SJCRH30 (cell line): ENCODE measurements around the gene NSD2. TPM values are rescaled to one million over a fixed set of nuclear protein-coding genes. Genes with fewer than 3 reads are reported as not detected.
"Not testable (repeated sequence)": the region's sequence is repeated elsewhere in the genome, so short reads cannot be mapped to it uniquely, and the experiment has no call there.

Source experiments
- DNase-seq, 2 experiments: peaks; one replicate each; pipeline ENCODE4 v3.0.0-alpha.2; 2015 to 2020
- H3K27ac ChIP-seq: fragments of 250-450 bp; sonication (Bioruptor Pico); 2 replicates; pipeline ENCODE4 v1.5.1; 2020; ENCODE audit warnings: mild to moderate bottlenecking, moderate library complexity
- H3K27me3 ChIP-seq: fragments of 250-450 bp; sonication (Bioruptor Pico); 2 replicates; pipeline ENCODE4 v1.5.1; 2020; ENCODE audit warnings: mild to moderate bottlenecking, moderate library complexity
- H3K36me3 ChIP-seq: fragments of 250-450 bp; sonication (Bioruptor Pico); 2 replicates; pipeline ENCODE4 v1.5.1; 2020; ENCODE audit warnings: mild to moderate bottlenecking, moderate library complexity
- H3K4me1 ChIP-seq: fragments of 250-450 bp; sonication (Bioruptor Pico); 2 replicates; pipeline ENCODE4 v1.5.1; 2020; ENCODE audit warnings: mild to moderate bottlenecking, moderate library complexity
- H3K4me3 ChIP-seq: fragments of 250-450 bp; sonication (Bioruptor Pico); 2 replicates; pipeline ENCODE4 v1.5.1; 2020; ENCODE audit warnings: mild to moderate bottlenecking, moderate library complexity
- H3K9me3 ChIP-seq: fragments of 250-450 bp; sonication (Bioruptor Pico); replicated peaks from 2 replicates; pipeline ENCODE4 v1.5.1; 2020; ENCODE audit warnings: mild to moderate bottlenecking, moderate library complexity
- total RNA-seq: library from RNA; depleted of rRNA; stranded (reverse); fragments of >200 nt; shearing (Covaris generic); gene quantifications from 2 replicates; pipeline ENCODE4 v1.2.3, GENCODE V29; 2014

NSD2 gene
- total RNA-seq, 1 experiment from 2014 or later = 138 TPM

- Histone ChIP-seq H3K27ac (no peak overlapping the region), H3K36me3 (peaks cover 50% of the 10 kb centered on the region), H3K9me3 (no peaks in the 10 kb centered on the region), H3K4me1 (no peaks in the 10 kb centered on the region), H3K4me3 (no peak overlapping the region), H3K27me3 (no peaks in the 10 kb centered on the region)
- no peak for DNase-seq
Measured at GRCh38 chr4:1834047-1834775, 37.0 kb upstream of the NSD2 start.

DNA sequence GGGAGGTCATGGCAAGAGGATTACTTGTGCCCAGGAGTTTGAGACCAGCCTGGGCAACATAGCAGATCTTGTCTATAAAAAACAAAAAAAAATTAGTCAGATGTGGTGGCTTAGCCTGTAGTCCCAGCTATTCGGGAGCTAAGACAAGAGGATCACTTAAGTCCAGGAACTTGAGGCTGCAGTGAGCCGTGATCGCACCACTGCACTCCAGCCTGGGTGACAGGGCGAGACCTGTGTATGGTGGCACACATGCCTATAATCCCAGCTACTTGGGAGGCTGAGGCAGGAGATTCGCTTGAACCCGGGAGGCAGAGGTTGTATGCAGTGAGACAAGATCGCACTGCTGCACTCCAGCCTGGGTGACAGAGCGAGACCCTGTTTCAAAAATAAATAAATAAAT is 35.4 kb upstream of the NSD2 start:
- not testable (repeated sequence) for H3K27ac ChIP-seq, H3K9me3 ChIP-seq, H3K4me1 ChIP-seq, DNase-seq, H3K27me3 ChIP-seq, H3K4me3 ChIP-seq
- H3K36me3 ChIP-seq = peaks cover 56% of the 10 kb centered on the region

- Histone ChIP-seq H3K9me3 (no peaks in the 10 kb centered on the region), H3K27ac (no peak overlapping the region), H3K36me3 (peaks cover 52% of the 10 kb centered on the region), H3K4me3 (no peak overlapping the region), H3K27me3 (no peaks in the 10 kb centered on the region), H3K4me1 (no peaks in the 10 kb centered on the region)
- no peak for DNase-seq
Measured at GRCh38 chr4:1836650-1837049, 34.5 kb upstream of the NSD2 start.

DNA sequence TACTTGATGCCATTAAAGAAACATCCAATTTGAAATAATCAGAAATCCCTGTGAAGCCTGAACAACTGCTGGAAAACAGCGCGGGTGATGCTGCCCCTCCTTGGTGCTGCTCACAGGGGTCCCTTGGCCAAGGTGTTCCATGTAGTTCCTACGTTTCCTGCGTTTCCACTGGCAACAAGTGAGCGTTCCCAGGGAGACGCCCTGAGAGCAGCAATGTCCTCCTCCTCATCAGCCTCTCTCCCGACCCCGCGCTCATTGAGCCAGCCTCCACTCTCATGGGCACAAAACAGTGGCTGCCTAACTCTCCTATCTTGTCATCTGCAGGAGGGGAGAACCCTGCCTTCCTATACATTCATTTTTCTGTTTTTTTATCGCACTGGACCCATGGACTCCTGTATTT is 34.1 kb upstream of the NSD2 start:
- H3K4me1 ChIP-seq = no peaks in the 10 kb centered on the region
- H3K36me3 ChIP-seq = peaks cover 51% of the 10 kb centered on the region
- no peak for DNase-seq

DNA sequence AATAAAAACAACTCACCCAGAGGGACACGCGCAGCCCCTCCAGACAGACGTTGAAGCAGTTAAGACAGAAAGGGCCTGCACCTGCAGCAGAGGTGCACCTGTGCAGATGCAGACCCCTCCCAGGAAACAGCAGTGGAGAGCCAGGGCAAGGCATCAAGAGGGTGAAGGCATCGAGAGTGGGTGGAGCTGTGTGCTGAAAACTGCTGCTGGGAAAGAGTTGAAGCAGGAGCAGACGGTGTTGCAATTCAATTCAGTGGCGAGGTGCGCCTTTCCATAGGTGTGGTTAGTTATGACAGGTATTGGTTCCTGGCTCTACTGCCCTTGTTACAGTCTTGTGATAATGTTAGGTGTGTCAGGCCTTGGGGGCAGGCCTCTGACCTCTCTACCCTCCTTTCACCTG is 31.9 kb upstream of the NSD2 start:
- H3K27ac ChIP-seq = no peak overlapping the region
- H3K27me3 ChIP-seq = no peaks in the 10 kb centered on the region
- DNase-seq = no peak
- H3K4me3 ChIP-seq = no peak overlapping the region
- H3K36me3 ChIP-seq = peaks cover 40% of the 10 kb centered on the region
- H3K9me3 ChIP-seq = no peaks in the 10 kb centered on the region
- H3K4me1 ChIP-seq = no peaks in the 10 kb centered on the region

More for the DNA sequence above, 34.1 kb upstream of the NSD2 start:
- no peak overlapping the region for H3K4me3 ChIP-seq
- no peaks in the 10 kb centered on the region for H3K9me3 ChIP-seq
- H3K27ac ChIP-seq = no peak overlapping the region
- H3K27me3 ChIP-seq = no peaks in the 10 kb centered on the region

- no peaks in the 10 kb centered on the region for H3K9me3 ChIP-seq
Measured at GRCh38 chr4:1841201-1841886, 29.8 kb upstream of the NSD2 start.

DNA sequence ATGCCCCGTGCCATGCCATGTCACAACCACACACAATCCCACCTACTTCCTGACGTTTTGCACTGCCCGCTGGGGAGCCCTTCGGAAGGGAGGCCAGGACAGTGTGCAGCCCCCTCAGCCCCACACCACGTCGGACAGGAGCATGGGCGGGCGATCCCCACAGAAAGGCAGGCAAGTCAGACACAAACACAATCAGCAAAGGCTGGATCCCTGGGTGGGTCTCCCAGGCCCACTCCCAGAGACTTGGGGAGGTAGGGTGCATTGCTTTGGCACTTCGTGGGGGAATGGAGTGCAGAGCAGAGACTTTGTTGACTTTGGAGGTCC is 29.3 kb upstream of the NSD2 start:
- Histone ChIP-seq H3K4me3 (no peak overlapping the region), H3K9me3 (no peaks in the 10 kb centered on the region), H3K27me3 (no peaks in the 10 kb centered on the region), H3K27ac (no peak overlapping the region), H3K36me3 (peaks cover 51% of the 10 kb centered on the region), H3K4me1 (no peaks in the 10 kb centered on the region)
- DNase-seq = no peak

More at GRCh38 chr4:1841201-1841886, 29.8 kb upstream of the NSD2 start:
- H3K27me3 ChIP-seq = no peaks in the 10 kb centered on the region
- no peaks in the 10 kb centered on the region for H3K4me1 ChIP-seq
- H3K27ac ChIP-seq = no peak overlapping the region
- DNase-seq = no peak
- no peak overlapping the region for H3K4me3 ChIP-seq
- peaks cover 48% of the 10 kb centered on the region for H3K36me3 ChIP-seq

DNA sequence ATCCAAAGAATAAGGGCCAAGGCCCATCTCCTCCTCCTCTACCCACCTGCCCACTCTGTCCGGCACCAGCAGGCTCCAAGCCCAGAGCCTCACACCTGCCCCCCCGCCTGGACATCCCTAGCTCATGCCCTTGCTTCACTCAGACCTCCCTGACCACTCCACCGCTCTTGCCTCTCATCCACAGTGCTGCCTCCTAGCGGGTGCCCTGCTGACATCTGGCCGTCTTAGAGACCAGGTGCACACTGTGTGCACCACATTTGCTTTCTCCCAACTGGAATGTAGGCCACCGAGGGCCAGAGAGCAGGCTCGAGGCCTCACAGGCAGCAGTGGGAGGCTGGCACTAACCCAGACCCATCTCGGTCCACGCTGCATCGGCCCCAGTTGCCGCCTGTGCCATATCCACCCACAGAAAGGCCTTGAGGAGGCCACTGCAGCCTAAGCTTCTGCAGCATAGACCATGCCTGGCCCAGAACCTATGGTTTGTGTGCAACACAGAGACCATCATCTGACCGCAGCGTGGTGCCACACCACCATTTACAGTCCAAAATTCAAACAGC is 28.8 kb upstream of the NSD2 start:
- no peak for DNase-seq
- Histone ChIP-seq H3K27ac (no peak overlapping the region), H3K4me1 (no peaks in the 10 kb centered on the region), H3K9me3 (no peaks in the 10 kb centered on the region), H3K4me3 (no peak overlapping the region), H3K27me3 (no peaks in the 10 kb centered on the region), H3K36me3 (peaks cover 55% of the 10 kb centered on the region)

DNA sequence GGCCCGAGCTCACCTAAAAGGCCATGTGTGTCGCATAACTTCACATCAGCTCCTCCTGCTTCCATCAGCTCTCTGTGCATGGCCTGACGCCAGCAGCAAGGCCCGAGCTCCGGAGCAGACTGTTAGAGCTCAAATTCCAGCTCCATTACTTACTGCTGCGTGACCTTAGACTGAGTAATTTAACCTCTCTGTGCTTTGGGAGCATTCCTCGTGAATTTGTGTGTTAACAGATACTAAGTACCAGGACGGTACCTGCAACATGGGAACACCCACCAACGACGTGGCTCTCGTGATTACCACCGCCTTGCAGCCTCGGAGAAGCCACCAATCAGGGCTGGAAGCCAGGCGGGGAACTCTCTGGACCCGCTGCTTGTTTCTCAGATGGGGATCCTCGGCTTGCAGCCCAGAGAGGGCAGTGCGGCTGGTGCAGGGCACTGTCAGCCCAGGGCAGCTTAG is 28.2 kb upstream of the NSD2 start:
- H3K4me3 ChIP-seq = no peak overlapping the region
- DNase-seq = no peak
- no peak overlapping the region for H3K27ac ChIP-seq
- no peaks in the 10 kb centered on the region for H3K4me1 ChIP-seq
- H3K9me3 ChIP-seq = no peaks in the 10 kb centered on the region
- H3K27me3 ChIP-seq = no peaks in the 10 kb centered on the region
- peaks cover 57% of the 10 kb centered on the region for H3K36me3 ChIP-seq

- Histone ChIP-seq H3K27ac (no peak overlapping the region), H3K27me3 (no peaks in the 10 kb centered on the region), H3K4me3 (no peak overlapping the region), H3K4me1 (no peaks in the 10 kb centered on the region), H3K36me3 (peaks cover 49% of the 10 kb centered on the region), H3K9me3 (no peaks in the 10 kb centered on the region)
- no peak for DNase-seq
Measured at GRCh38 chr4:1843852-1844251, 27.3 kb upstream of the NSD2 start.

DNA sequence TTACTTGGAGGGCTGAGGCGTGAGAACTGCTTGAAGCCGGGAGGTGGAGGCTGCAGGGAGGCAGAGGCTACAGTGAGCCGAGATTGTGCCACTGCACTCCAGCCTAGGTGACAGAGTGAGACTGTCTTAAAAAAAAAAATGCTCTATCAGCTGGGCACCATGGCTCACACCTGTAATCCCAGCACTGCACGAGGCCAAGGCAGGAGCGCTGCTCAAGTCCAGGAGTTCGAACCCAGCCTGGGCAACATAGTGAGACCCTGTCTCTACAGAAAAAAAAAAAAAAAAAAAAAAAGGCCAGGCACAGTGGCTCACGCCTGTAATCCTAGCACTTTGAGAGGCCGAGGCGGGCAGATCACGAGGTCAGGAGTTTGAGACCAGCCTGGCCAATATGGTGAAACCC is 26.6 kb upstream of the NSD2 start:
- not testable (repeated sequence) for H3K4me3 ChIP-seq, H3K27ac ChIP-seq, H3K27me3 ChIP-seq, H3K4me1 ChIP-seq, DNase-seq, H3K9me3 ChIP-seq
- peaks cover 41% of the 10 kb centered on the region for H3K36me3 ChIP-seq

- no peak overlapping the region for H3K4me3 ChIP-seq
- peaks cover 27% of the 10 kb centered on the region for H3K36me3 ChIP-seq
- no peak for DNase-seq
Measured at GRCh38 chr4:1846580-1846979, 24.6 kb upstream of the NSD2 start.

DNA sequence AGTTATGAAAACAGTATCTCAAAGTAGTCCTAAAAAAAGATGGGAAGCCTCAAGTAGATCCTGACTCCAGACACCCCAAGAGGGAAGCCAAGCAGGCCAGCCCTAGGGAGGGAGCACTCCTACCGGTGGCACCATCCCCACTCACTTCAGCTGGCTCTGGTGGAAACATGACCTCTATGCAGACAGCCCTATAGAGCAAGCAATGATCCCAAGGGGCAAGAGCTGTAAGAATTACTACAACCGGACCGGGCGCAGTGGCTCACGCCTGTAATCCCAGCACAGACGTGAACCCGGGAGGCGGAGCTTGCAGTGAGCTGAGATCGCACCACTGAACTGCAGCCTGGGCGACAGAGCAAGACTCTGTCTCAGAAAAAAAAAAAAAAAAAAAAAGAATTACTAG is 20.9 kb upstream of the NSD2 start:
- Histone ChIP-seq H3K27ac (no peak overlapping the region), H3K4me1 (no peaks in the 10 kb centered on the region), H3K36me3 (peaks cover 20% of the 10 kb centered on the region), H3K4me3 (no peak overlapping the region), H3K9me3 (no peaks in the 10 kb centered on the region), H3K27me3 (no peaks in the 10 kb centered on the region)
- no peak for DNase-seq

More at GRCh38 chr4:1846580-1846979, 24.6 kb upstream of the NSD2 start:
- H3K9me3 ChIP-seq = no peaks in the 10 kb centered on the region
- no peaks in the 10 kb centered on the region for H3K4me1 ChIP-seq
- no peak overlapping the region for H3K27ac ChIP-seq
- no peaks in the 10 kb centered on the region for H3K27me3 ChIP-seq

DNA sequence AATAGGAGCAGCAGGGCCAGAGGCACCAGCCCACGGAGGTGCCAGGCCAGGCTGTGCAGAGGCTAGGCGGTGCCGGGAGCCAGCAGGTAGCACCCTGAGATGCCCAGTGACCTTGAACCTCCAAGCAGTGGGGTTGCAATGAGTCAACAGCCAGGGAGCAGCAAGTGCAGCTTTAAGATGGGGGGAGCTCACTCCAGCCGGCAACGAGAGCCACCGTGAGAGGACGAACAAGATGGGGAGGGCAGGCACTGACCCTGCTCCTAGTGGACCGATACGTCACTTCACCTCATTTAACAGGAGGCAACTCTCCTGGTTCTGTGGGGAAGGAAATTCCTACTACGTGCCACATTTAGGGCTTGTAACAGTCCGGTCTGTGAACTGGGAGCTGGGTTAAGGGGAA is 20.0 kb upstream of the NSD2 start:
- H3K4me3 ChIP-seq = no peak overlapping the region
- no peaks in the 10 kb centered on the region for H3K9me3 ChIP-seq
- no peaks in the 10 kb centered on the region for H3K27me3 ChIP-seq
- H3K36me3 ChIP-seq = peaks cover 12% of the 10 kb centered on the region
- DNase-seq = no peak
- H3K27ac ChIP-seq = no peak overlapping the region
- no peaks in the 10 kb centered on the region for H3K4me1 ChIP-seq

DNA sequence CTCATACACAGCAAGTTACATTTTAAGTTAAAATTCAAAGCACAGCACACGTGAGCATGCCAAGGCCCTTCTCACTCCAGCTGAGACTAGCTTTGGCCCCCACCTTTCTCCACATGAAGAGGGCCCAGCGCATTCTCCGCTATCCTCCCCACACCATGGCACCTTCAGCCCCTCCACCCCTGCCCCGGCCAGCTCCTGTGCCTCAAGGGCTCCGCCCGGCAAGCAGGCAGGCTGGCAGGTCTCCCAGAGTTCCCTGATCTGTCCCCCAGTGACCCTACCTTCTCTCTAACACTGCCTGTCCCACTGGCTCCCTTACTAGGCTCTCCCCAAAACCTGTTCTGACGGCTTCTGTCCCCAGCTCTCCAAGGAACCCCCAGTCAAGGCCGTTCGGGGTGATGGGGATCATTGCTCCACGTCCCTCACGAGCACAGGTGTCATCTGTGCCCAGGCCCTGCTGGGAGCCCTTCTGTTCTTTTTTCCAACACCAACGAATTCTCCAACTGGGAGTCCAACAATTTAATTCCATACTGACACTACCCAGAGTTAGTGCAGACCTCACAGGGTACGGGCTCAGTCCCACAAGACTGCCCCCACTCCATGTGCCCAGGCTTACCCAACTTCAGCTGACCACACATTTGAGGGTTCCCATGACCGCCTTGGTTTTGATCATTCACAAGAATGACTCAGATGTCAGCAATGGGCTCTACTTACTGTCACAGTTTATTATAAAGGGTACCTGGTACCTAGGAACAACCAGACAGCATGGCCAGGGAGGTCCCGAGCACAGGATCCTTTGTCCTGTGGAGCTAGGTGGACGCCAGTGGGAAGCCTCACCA is 19.4 kb upstream of the NSD2 start:
- Histone ChIP-seq H3K9me3 (no peaks in the 10 kb centered on the region), H3K27ac (no peak overlapping the region)
- no peak for DNase-seq

More for the DNA sequence above, 19.4 kb upstream of the NSD2 start:
- no peaks in the 10 kb centered on the region for H3K4me1 ChIP-seq
- H3K27me3 ChIP-seq = no peaks in the 10 kb centered on the region
- no peak overlapping the region for H3K4me3 ChIP-seq
- peaks cover 8% of the 10 kb centered on the region; the same call in 1 of the 2 replicates for H3K36me3 ChIP-seq
